Muscle of leg (tissue), 11 donors: ENCODE data around the gene STIP1. TPM values are rescaled to one million over a fixed set of nuclear protein-coding genes. Genes with fewer than 3 reads are reported as not detected.

Experiments
- DNase-seq: peaks from one replicate; pipeline ENCODE4 v3.0.0; 2013
- H3K27ac ChIP-seq: one replicate; pipeline ENCODE4 v1.5.1; 2013; ENCODE audit warnings: mild to moderate bottlenecking, low read length, control low read depth
- H3K27me3 ChIP-seq: one replicate; pipeline ENCODE4 v1.6.1; 2013; ENCODE audit warnings: low read length; ENCODE audit not compliant: control insufficient read depth, insufficient read depth
- H3K36me3 ChIP-seq: one replicate; pipeline ENCODE4 v1.6.1; 2013; ENCODE audit warnings: low read length; ENCODE audit not compliant: control insufficient read depth, insufficient read depth
- H3K4me1 ChIP-seq: one replicate; pipeline ENCODE4 v1.6.1; 2013; ENCODE audit warnings: low read length; ENCODE audit not compliant: control insufficient read depth, insufficient read depth
- H3K4me3 ChIP-seq: one replicate; pipeline ENCODE4 v1.5.1; 2013; ENCODE audit warnings: low read length, control low read depth
- H3K9me3 ChIP-seq: replicated peaks from 2 replicates; pipeline ENCODE4 v1.6.1; 2013; ENCODE audit warnings: low read depth, low read length; ENCODE audit not compliant: control insufficient read depth
- WGBS: methylation state at CpG from one replicate; pipeline ENCODE4 v1.1.5; 2013; ENCODE audit warnings: missing lambda C conversion rate; ENCODE audit not compliant: insufficient coverage; 5-methylcytosine and 5-hydroxymethylcytosine counted together
- polyA plus RNA-seq, 8 donors: library from polyadenylated mRNA; unstranded; fragments of 120-200 nt; gene quantifications; one replicate each; pipeline versions ENCODE4 v1.2.1 to v1.2.3, GENCODE V29; 2013; ENCODE audit warnings: inconsistent platforms in 1 of 8, low replicate concordance in 1 of 8; ENCODE audit not compliant: insufficient read length in 8 of 8, insufficient read depth in 1 of 8
- total RNA-seq: library from RNA; stranded (reverse); fragments of 120-200 nt; gene quantifications from one replicate; pipeline ENCODE4 v1.2.4, GENCODE V29; 2013

STIP1 gene
- total and polyA plus RNA-seq, 9 donors = 90.7 to 141 (median 128) TPM

GRCh38 chr11:64192434-64192833 lies 6.5 kb downstream of the STIP1 start:
- H3K9me3 ChIP-seq = no peaks in the 10 kb centered on the region
- 93% methylated on average over 3 of the region's 5 CpGs for WGBS
- no peaks in the 10 kb centered on the region for H3K27me3 ChIP-seq
- no peak for DNase-seq
- no peak overlapping the region for H3K4me3 ChIP-seq
- peaks cover 2% of the 10 kb centered on the region for H3K4me1 ChIP-seq
- H3K36me3 ChIP-seq = peaks cover 48% of the 10 kb centered on the region
- no peak overlapping the region for H3K27ac ChIP-seq

- H3K4me3 ChIP-seq = no peak overlapping the region
- no peaks in the 10 kb centered on the region for H3K27me3 ChIP-seq
- H3K36me3 ChIP-seq = peaks cover 66% of the 10 kb centered on the region
- H3K27ac ChIP-seq = no peak overlapping the region
- no peak for DNase-seq
- H3K4me1 ChIP-seq = no peaks in the 10 kb centered on the region
- H3K9me3 ChIP-seq = no peaks in the 10 kb centered on the region
- 75% methylated on average over 5 of the region's 9 CpGs for WGBS
Observed at GRCh38 chr11:64196626-64197025, 10.7 kb downstream of the STIP1 start.

- H3K4me1 ChIP-seq = no peaks in the 10 kb centered on the region
- H3K36me3 ChIP-seq = peaks cover 70% of the 10 kb centered on the region
- WGBS = 100% methylated on average over 1 of the region's 2 CpGs
- H3K4me3 ChIP-seq = no peak overlapping the region
- H3K27ac ChIP-seq = no peak overlapping the region
- H3K27me3 ChIP-seq = no peaks in the 10 kb centered on the region
- no peak for DNase-seq
- no peaks in the 10 kb centered on the region for H3K9me3 ChIP-seq
Observed at GRCh38 chr11:64198511-64198910, 12.5 kb downstream of the STIP1 start.

- Histone ChIP-seq H3K9me3 (no peaks in the 10 kb centered on the region), H3K4me1 (peaks cover 23% of the 10 kb centered on the region), H3K27me3 (no peaks in the 10 kb centered on the region), H3K36me3 (peaks cover 69% of the 10 kb centered on the region), H3K4me3 (no peak overlapping the region), H3K27ac (no peak overlapping the region)
- no peak for DNase-seq
- WGBS = 60% methylated on average over 1 of the region's 3 CpGs
Observed at GRCh38 chr11:64201543-64201942, 15.6 kb downstream of the STIP1 start.

GRCh38 chr11:64202992-64203391 lies 17.0 kb downstream of the STIP1 start:
- H3K36me3 ChIP-seq = peaks cover 69% of the 10 kb centered on the region
- no peaks in the 10 kb centered on the region for H3K9me3 ChIP-seq
- no peak overlapping the region for H3K27ac ChIP-seq
- H3K27me3 ChIP-seq = no peaks in the 10 kb centered on the region
- DNase-seq = no peak
- H3K4me3 ChIP-seq = no peak overlapping the region
- 88% methylated on average over 9 of the region's 9 CpGs for WGBS
- H3K4me1 ChIP-seq = peaks cover 38% of the 10 kb centered on the region

GRCh38 chr11:64203421-64204079 lies 17.6 kb downstream of the STIP1 start:
- no peak for DNase-seq
- H3K9me3 ChIP-seq = no peaks in the 10 kb centered on the region
- no peak overlapping the region for H3K27ac ChIP-seq
- WGBS = 90% methylated on average over 19 of the region's 27 CpGs
- no peaks in the 10 kb centered on the region for H3K27me3 ChIP-seq
- peaks cover 43% of the 10 kb centered on the region for H3K4me1 ChIP-seq
- no peak overlapping the region for H3K4me3 ChIP-seq
- H3K36me3 ChIP-seq = peaks cover 64% of the 10 kb centered on the region

GRCh38 chr11:64204080-64204440 lies 18.1 kb downstream of the STIP1 start:
- no peaks in the 10 kb centered on the region for H3K9me3 ChIP-seq
- peaks cover 48% of the 10 kb centered on the region for H3K4me1 ChIP-seq
- H3K27me3 ChIP-seq = no peaks in the 10 kb centered on the region
- no CpG with 5 or more reads among the region's 16 CpGs for WGBS
- no peak for DNase-seq
- H3K36me3 ChIP-seq = peaks cover 61% of the 10 kb centered on the region
- H3K4me3 ChIP-seq = no peak overlapping the region
- H3K27ac ChIP-seq = peak overlapping the region; percentile 38

- Histone ChIP-seq H3K27ac (peak overlapping the region; percentile 40), H3K4me1 (peaks cover 53% of the 10 kb centered on the region), H3K27me3 (no peaks in the 10 kb centered on the region), H3K36me3 (peaks cover 61% of the 10 kb centered on the region), H3K4me3 (no peak overlapping the region), H3K9me3 (no peaks in the 10 kb centered on the region)
- DNase-seq = peak; percentile 93
- WGBS = 28% methylated on average over 2 of the region's 7 CpGs
Observed at GRCh38 chr11:64204464-64204989, 18.6 kb downstream of the STIP1 start.

GRCh38 chr11:64206457-64207255 lies 20.7 kb downstream of the STIP1 start, which contains the start of gene FERMT3:
FERMT3 (plus strand) TSS chr11:64206721; CDS start chr11:64207365, 644 bp downstream.
- peaks cover 45% of the 10 kb centered on the region for H3K36me3 ChIP-seq
- peaks cover 59% of the 10 kb centered on the region for H3K4me1 ChIP-seq
- H3K27ac ChIP-seq = peak within 1 kb of the TSS; percentile 94
- WGBS = 66% methylated on average over 20 of the region's 27 CpGs
- peak within 1 kb of the TSS; percentile 20 for H3K4me3 ChIP-seq
- H3K27me3 ChIP-seq = no peaks in the 10 kb centered on the region
- DNase-seq = peak; percentile 72
- H3K9me3 ChIP-seq = no peaks in the 10 kb centered on the region
